Cardiac muscle cell (in vitro differentiated cells and primary cell): ENCODE measurements around the gene ZNF407. TPM values are rescaled to one million over a fixed set of nuclear protein-coding genes. Genes with fewer than 3 reads are reported as not detected.

Experiments used
- DNase-seq, 2 donors: peaks; one replicate each; pipeline versions ENCODE4 v3.0.0 to v3.0.0-alpha.2; 2010 to 2017; ENCODE audit warnings: low read depth in 1 of 2, low spot score in 1 of 2
- H3K27ac ChIP-seq: fragments of 200-600 bp; sonication (generic); 2 replicates; pipeline ENCODE4 v1.5.1; 2016
- H3K27me3 ChIP-seq: fragments of 200-600 bp; sonication (generic); 2 replicates; pipeline ENCODE4 v1.6.0; 2016; ENCODE audit warnings: control low read depth
- H3K36me3 ChIP-seq: fragments of 200-600 bp; sonication (generic); 2 replicates; pipeline ENCODE4 v1.5.1; 2016; ENCODE audit warnings: control low read depth
- H3K4me1 ChIP-seq: fragments of 200-600 bp; sonication (generic); 2 replicates; pipeline ENCODE4 v1.8.1; 2017; ENCODE audit warnings: low read depth, mild to moderate bottlenecking, mixed run types
- H3K4me3 ChIP-seq: fragments of 200-600 bp; sonication (generic); 2 replicates; pipeline ENCODE4 v1.5.1; 2016; ENCODE audit warnings: mild to moderate bottlenecking
- H3K9me3 ChIP-seq: fragments of 200-600 bp; sonication (generic); 2 replicates; pipeline ENCODE4 v1.5.1; 2017; ENCODE audit warnings: low read depth, mild to moderate bottlenecking, control low read depth
- polyA plus RNA-seq: library from polyadenylated mRNA; unstranded; fragments of >200 nt; fragmentation: Nextera tagmentation; extraction: Ambion mirVana; gene quantifications from 2 replicates; pipeline ENCODE4 v1.2.1, GENCODE V29; 2016
- total RNA-seq: library from RNA; depleted of rRNA; stranded (reverse); fragments of >200 nt; gene quantifications from 2 replicates; pipeline ENCODE4 v1.2.3, GENCODE V29; 2016
- TF ChIP-seq, protein P1 (sequence below): IDR thresholded peaks from 2 replicates; pipeline ENCODE4 v1.5.1; 2012; ENCODE audit warnings: low read depth, mild to moderate bottlenecking, low read length

Gene ZNF407
- total and polyA plus RNA-seq, 2 experiments from 2014 or later = 4.6 to 8.0 TPM

DNA sequence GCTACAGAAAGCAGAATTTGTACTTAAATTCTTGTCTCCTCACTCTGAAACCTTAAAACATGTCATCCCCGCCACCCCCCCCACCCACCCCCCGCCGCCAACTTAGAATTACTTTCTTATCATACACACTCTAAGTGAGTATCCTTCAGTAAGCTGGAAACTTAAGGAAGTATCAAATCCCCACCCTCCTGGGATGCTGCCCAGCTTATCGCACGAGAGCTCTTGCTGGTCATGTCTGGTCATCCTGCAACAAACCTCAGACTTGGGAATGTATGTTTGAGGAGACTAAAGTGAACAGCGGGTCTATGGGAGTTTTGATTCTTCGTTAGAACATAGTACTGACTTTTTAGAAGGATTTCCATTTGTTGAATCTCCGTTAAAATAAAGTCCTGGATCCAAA, 408.0 kb downstream of the ZNF407 start:
- Histone ChIP-seq H3K4me3 (no peak overlapping the region), H3K36me3 (no peaks in the 10 kb centered on the region), H3K27ac (no peak overlapping the region), H3K4me1 (no peaks in the 10 kb centered on the region), H3K9me3 (no peaks in the 10 kb centered on the region), H3K27me3 (no peaks in the 10 kb centered on the region)
- TF ChIP-seq, protein P1, sequence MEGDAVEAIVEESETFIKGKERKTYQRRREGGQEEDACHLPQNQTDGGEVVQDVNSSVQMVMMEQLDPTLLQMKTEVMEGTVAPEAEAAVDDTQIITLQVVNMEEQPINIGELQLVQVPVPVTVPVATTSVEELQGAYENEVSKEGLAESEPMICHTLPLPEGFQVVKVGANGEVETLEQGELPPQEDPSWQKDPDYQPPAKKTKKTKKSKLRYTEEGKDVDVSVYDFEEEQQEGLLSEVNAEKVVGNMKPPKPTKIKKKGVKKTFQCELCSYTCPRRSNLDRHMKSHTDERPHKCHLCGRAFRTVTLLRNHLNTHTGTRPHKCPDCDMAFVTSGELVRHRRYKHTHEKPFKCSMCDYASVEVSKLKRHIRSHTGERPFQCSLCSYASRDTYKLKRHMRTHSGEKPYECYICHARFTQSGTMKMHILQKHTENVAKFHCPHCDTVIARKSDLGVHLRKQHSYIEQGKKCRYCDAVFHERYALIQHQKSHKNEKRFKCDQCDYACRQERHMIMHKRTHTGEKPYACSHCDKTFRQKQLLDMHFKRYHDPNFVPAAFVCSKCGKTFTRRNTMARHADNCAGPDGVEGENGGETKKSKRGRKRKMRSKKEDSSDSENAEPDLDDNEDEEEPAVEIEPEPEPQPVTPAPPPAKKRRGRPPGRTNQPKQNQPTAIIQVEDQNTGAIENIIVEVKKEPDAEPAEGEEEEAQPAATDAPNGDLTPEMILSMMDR = no peak
- DNase-seq = peak in 1 of 2 donors; percentile 72

- no peaks in the 10 kb centered on the region for H3K27me3 ChIP-seq
- H3K4me3 ChIP-seq = no peak overlapping the region
- TF ChIP-seq, protein P1 = no peak
- no peak for DNase-seq
- H3K27ac ChIP-seq = no peak overlapping the region
- H3K36me3 ChIP-seq = no peaks in the 10 kb centered on the region
- H3K9me3 ChIP-seq = no peaks in the 10 kb centered on the region
- peaks cover 1% of the 10 kb centered on the region for H3K4me1 ChIP-seq
These were observed 410.5 kb downstream of the ZNF407 start for GRCh38 chr18:75008186-75008585.

DNA sequence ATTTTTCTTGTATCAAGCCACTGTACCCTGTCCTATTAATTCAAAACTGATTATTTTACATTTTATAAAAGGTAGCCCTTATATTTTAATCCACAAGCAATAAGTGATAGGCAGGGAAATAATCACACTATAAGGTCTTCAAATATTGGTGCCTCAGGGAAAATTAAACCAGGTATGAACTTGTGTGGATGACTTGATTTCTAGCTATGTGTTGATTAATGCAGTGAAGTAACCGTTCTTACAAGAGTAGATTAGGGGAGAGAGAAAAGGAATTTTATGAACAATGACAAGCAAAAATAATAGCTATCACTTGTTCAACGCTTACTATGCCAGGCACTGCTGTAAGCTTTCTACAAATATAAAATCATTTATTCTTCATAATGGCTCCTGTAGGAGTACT, 411.6 kb downstream of the ZNF407 start:
- H3K36me3 ChIP-seq = no peaks in the 10 kb centered on the region
- no peak for DNase-seq
- peaks cover 11% of the 10 kb centered on the region for H3K4me1 ChIP-seq
- no peak overlapping the region for H3K4me3 ChIP-seq
- no peak overlapping the region for H3K27ac ChIP-seq
- no peaks in the 10 kb centered on the region for H3K27me3 ChIP-seq
- H3K9me3 ChIP-seq = no peaks in the 10 kb centered on the region
- TF ChIP-seq, protein P1 = no peak

- H3K4me1 ChIP-seq = peaks cover 15% of the 10 kb centered on the region
- DNase-seq = no peak
- TF ChIP-seq, protein P1 = no peak
- H3K36me3 ChIP-seq = no peaks in the 10 kb centered on the region
- no peaks in the 10 kb centered on the region for H3K27me3 ChIP-seq
- H3K4me3 ChIP-seq = no peak overlapping the region
- no peaks in the 10 kb centered on the region for H3K9me3 ChIP-seq
- peak overlapping the region; percentile 24 for H3K27ac ChIP-seq
These were observed 412.2 kb downstream of the ZNF407 start for GRCh38 chr18:75009878-75010277.

- Histone ChIP-seq H3K27ac (peak overlapping the region; percentile 24), H3K4me1 (peaks cover 15% of the 10 kb centered on the region), H3K9me3 (no peaks in the 10 kb centered on the region), H3K4me3 (no peak overlapping the region), H3K36me3 (no peaks in the 10 kb centered on the region), H3K27me3 (no peaks in the 10 kb centered on the region)
- TF ChIP-seq, protein P1 = no peak
- DNase-seq = no peak
These were observed 412.6 kb downstream of the ZNF407 start for GRCh38 chr18:75010278-75010677.

DNA sequence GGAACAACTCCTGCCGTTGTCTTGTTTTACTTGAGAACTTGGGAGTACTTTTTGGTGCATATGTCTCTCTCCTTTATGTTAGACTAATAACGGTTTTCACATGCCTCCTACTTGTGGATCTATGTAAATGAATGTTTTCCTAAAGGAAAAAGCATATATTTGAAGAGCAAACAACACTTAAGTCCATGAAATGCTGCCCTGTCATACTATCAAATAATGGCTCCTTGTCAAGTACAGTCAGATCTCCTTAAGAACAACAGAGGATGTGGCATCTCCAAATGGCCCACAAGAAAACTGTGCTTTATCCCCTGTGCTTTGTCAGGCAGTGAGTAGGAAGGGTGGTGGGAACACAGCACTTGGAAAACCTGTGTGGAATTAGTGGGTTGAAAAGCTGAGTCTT, 413.0 kb downstream of the ZNF407 start:
- peaks cover 15% of the 10 kb centered on the region for H3K4me1 ChIP-seq
- no peaks in the 10 kb centered on the region for H3K36me3 ChIP-seq
- TF ChIP-seq, protein P1 = no peak
- peak overlapping the region; percentile 24 for H3K27ac ChIP-seq
- no peak overlapping the region for H3K4me3 ChIP-seq
- no peaks in the 10 kb centered on the region for H3K27me3 ChIP-seq
- no peak for DNase-seq
- H3K9me3 ChIP-seq = no peaks in the 10 kb centered on the region
